ENCODE data around the gene IFRD2. TPM values are rescaled to one million over a fixed set of nuclear protein-coding genes. Genes with fewer than 3 reads are reported as not detected.

Gene IFRD2
- total RNA-seq, 2 experiments from 2014 or later = 30.0 to 30.4 TPM

GRCh38 chr3:50248387-50248786 is 43.8 kb downstream of the IFRD2 start:
- Histone ChIP-seq H3K4me3 (ENCODE audit: low read length) (no peak overlapping the region), H3K36me3 (ENCODE audit: insufficient read depth, low read length) (peaks cover 74% of the 10 kb centered on the region), H3K27ac (ENCODE audit: low read depth in 1 of 2, low read length in 2 of 2) (peak overlapping the region; percentile 51 to 57), H3K4me1 (ENCODE audit: insufficient read depth, low read length) (peaks cover 96% of the 10 kb centered on the region), H3K9me3 (ENCODE audit: control insufficient read depth in 1 of 2, insufficient read depth in 1 of 2, low read length in 2 of 2) (no peaks in the 10 kb centered on the region), H3K27me3 (ENCODE audit: control insufficient read depth in 1 of 2, insufficient read depth in 2 of 2, low read length in 2 of 2) (no peaks in the 10 kb centered on the region)
- Mint-ChIP-seq H3K9me3 (no peaks in the 10 kb centered on the region), H3K36me3 (ENCODE audit: low read depth) (peaks cover 45% of the 10 kb centered on the region), H3K4me3 (peak overlapping the region; percentile 45), H3K27me3 (no peaks in the 10 kb centered on the region), H3K4me1 (ENCODE audit: low read depth) (peaks cover 62% of the 10 kb centered on the region), H3K27ac (peak overlapping the region; percentile 77)
- TF ChIP-seq CTCF (IDR thresholded peaks at IDR 0.05) = no peak
- intact Hi-C loops (cut with DNase I, micrococcal nuclease) = no loop called here
- DNase-seq (no peak), ATAC-seq (ENCODE audit: poor library complexity) (no peak)
- ChIA-PET CTCF (interaction anchor here (3.2 kb wide), 1 partner anchor 22 kb away, joined by 12 read pairs; no protein-coding TSS in a partner anchor), POLR2A (interaction anchor here (1.0 to 7.4 kb wide), 3 partner anchors 11 to 21 kb away, joined by 4 to 55 read pairs (median 4); partner anchors contain the start of gene GNAI2)

GRCh38 chr3:50246517-50246954 is 45.7 kb downstream of the IFRD2 start:
- DNase-seq (peak; percentile 60 to 92 (median 72)), ATAC-seq (ENCODE audit: poor library complexity) (peak; percentile 86)
- ChIA-PET POLR2A (interaction anchor here (0.9 to 7.4 kb wide), 15 partner anchors 9 to 104 kb away, joined by 3 to 60 read pairs (median 8); partner anchors contain the start of genes CYB561D2, GNAI2, HYAL3 and IFRD2), CTCF (interaction anchor here (0.6 to 5.9 kb wide), 14 partner anchors 8 to 77 kb away, joined by 3 to 71 read pairs (median 6); partner anchors contain the start of genes GNAI2, HYAL3, IFRD2 and NAA80)
- peak overlapping the region; percentile 89 to 90 for H3K27ac ChIP-seq (ENCODE audit: low read depth in 1 of 2, low read length in 2 of 2)
- no peaks in the 10 kb centered on the region for H3K9me3 Mint-ChIP-seq
- H3K36me3 ChIP-seq (ENCODE audit: insufficient read depth, low read length) = peaks cover 66% of the 10 kb centered on the region
- H3K4me3 ChIP-seq (ENCODE audit: low read length) = peak overlapping the region; percentile 47
- H3K9me3 ChIP-seq (ENCODE audit: control insufficient read depth in 1 of 2, insufficient read depth in 1 of 2, low read length in 2 of 2) = no peaks in the 10 kb centered on the region
- peaks cover 100% of the 10 kb centered on the region for H3K4me1 ChIP-seq (ENCODE audit: insufficient read depth, low read length)
- H3K27me3 Mint-ChIP-seq = no peaks in the 10 kb centered on the region
- intact Hi-C loops (cut with DNase I, micrococcal nuclease) = loop anchor here (1.0 to 2.0 kb wide), 6 partner anchors 8 to 54 kb away; no protein-coding TSS in a partner anchor
- H3K27ac Mint-ChIP-seq = peak overlapping the region; percentile 92
- peak overlapping the region; percentile 83 for H3K4me3 Mint-ChIP-seq
- H3K27me3 ChIP-seq (ENCODE audit: control insufficient read depth in 1 of 2, insufficient read depth in 2 of 2, low read length in 2 of 2) = no peaks in the 10 kb centered on the region
- H3K4me1 Mint-ChIP-seq (ENCODE audit: low read depth) = peaks cover 78% of the 10 kb centered on the region
- peak; percentile 55 for TF ChIP-seq CTCF (IDR thresholded peaks at IDR 0.05)
- H3K36me3 Mint-ChIP-seq (ENCODE audit: low read depth) = peaks cover 46% of the 10 kb centered on the region

- Histone ChIP-seq H3K4me3 (ENCODE audit: low read length) (peak overlapping the region; percentile 47), H3K36me3 (ENCODE audit: insufficient read depth, low read length) (peaks cover 61% of the 10 kb centered on the region), H3K9me3 (ENCODE audit: control insufficient read depth in 1 of 2, insufficient read depth in 1 of 2, low read length in 2 of 2) (no peaks in the 10 kb centered on the region), H3K27ac (ENCODE audit: low read depth in 1 of 2, low read length in 2 of 2) (peak overlapping the region; percentile 89 to 90), H3K27me3 (ENCODE audit: control insufficient read depth in 1 of 2, insufficient read depth in 2 of 2, low read length in 2 of 2) (no peaks in the 10 kb centered on the region), H3K4me1 (ENCODE audit: insufficient read depth, low read length) (peaks cover 100% of the 10 kb centered on the region)
- peak; percentile 98 for TF ChIP-seq CTCF (IDR thresholded peaks at IDR 0.05)
- H3K36me3 Mint-ChIP-seq (ENCODE audit: low read depth) = peaks cover 45% of the 10 kb centered on the region
- no peaks in the 10 kb centered on the region for H3K9me3 Mint-ChIP-seq
- peak; percentile 92 to 98 (median 94) for DNase-seq
- CTCF ChIA-PET = interaction anchor here (0.9 to 5.9 kb wide), 13 partner anchors 8 to 78 kb away, joined by 4 to 71 read pairs (median 6); partner anchors contain the start of genes GNAI2, HYAL3, IFRD2 and NAA80
- H3K4me3 Mint-ChIP-seq = peak overlapping the region; percentile 83
- no peaks in the 10 kb centered on the region for H3K27me3 Mint-ChIP-seq
- ATAC-seq (ENCODE audit: poor library complexity) = peak; percentile 80
- intact Hi-C loops (cut with DNase I, micrococcal nuclease) = loop anchor here (1.0 to 2.0 kb wide), 6 partner anchors 8 to 54 kb away; no protein-coding TSS in a partner anchor
- peaks cover 79% of the 10 kb centered on the region for H3K4me1 Mint-ChIP-seq (ENCODE audit: low read depth)
- peak overlapping the region; percentile 92 for H3K27ac Mint-ChIP-seq
- POLR2A ChIA-PET = interaction anchor here (0.9 to 7.4 kb wide), 15 partner anchors 9 to 104 kb away, joined by 3 to 60 read pairs (median 8); partner anchors contain the start of genes CYB561D2, GNAI2, HYAL3 and IFRD2
These were observed 46.3 kb downstream of the IFRD2 start for GRCh38 chr3:50245831-50246516.
